PC-3 (cell line): ENCODE measurements around the gene SPR. TPM values are rescaled to one million over a fixed set of nuclear protein-coding genes. Genes with fewer than 3 reads are reported as not detected.

ENCODE experiments used
- ATAC-seq: fragments of 200-7000 bp; cut with Tn5 transposase; 2 replicates; pipeline ENCODE4 v1.9.1; 2020; ENCODE audit warnings: mild to moderate bottlenecking, moderate library complexity
- BruUV-seq: library from RNA; stranded (reverse); fragments of 400-500 nt; replicated peaks from 2 replicates; lab custom pipeline; 2021; lab: Mats Ljungman, UMichigan
- CTCF ChIA-PET: fragments of 300-600 bp; sonication (Branson Sonifier 250); formaldehyde crosslinking; loops from one replicate; lab custom pipeline; 2022; ENCODE audit warnings: antibody characterized with exemption; lab: Charles Lee
- POLR2A ChIA-PET: fragments of 300-600 bp; sonication (Branson Sonifier 250); formaldehyde crosslinking; loops from one replicate; lab custom pipeline; 2022; ENCODE audit warnings: antibody characterized with exemption; ENCODE audit not compliant: unreplicated experiment; lab: Charles Lee
- DNase-seq: peaks from one replicate; pipeline ENCODE4 v3.0.0-alpha.2; 2015
- H2AFZ ChIP-seq: fragments of 300-600 bp; sonication (generic); 2 replicates; pipeline ENCODE4 v1.6.0; 2016; ENCODE audit warnings: antibody characterized with exemption, low read length
- H3F3A ChIP-seq: fragments of 300-600 bp; sonication (generic); one replicate; pipeline ENCODE4 v1.6.0; 2017; ENCODE audit warnings: antibody characterized with exemption, low read length, control low read depth, mild to moderate bottlenecking; ENCODE audit not compliant: unreplicated experiment
- H3K27ac ChIP-seq: fragments of 300-600 bp; sonication (generic); 2 replicates; pipeline ENCODE4 v1.5.1; 2016; ENCODE audit warnings: mild to moderate bottlenecking, low read length
- H3K27me3 ChIP-seq: fragments of 300-600 bp; sonication (generic); 2 replicates; pipeline ENCODE4 v1.6.1; 2016; ENCODE audit warnings: low read length, mixed read lengths
- H3K36me3 ChIP-seq: fragments of 300-600 bp; sonication (generic); 2 replicates; pipeline ENCODE4 v1.6.1; 2016; ENCODE audit warnings: low read depth, mixed run types, low read length, mixed read lengths
- H3K4me1 ChIP-seq: fragments of 300-600 bp; sonication (generic); 2 replicates; pipeline ENCODE4 v1.5.1; 2016; ENCODE audit warnings: low read length; ENCODE audit not compliant: insufficient read depth
- H3K4me2 ChIP-seq: fragments of 300-600 bp; sonication (generic); 2 replicates; pipeline ENCODE4 v1.6.0; 2016; ENCODE audit warnings: low read length
- H3K4me3 ChIP-seq: fragments of 300-600 bp; sonication (generic); 2 replicates; pipeline ENCODE4 v1.5.1; 2016; ENCODE audit warnings: mild to moderate bottlenecking, low read length, mixed read lengths
- H3K79me2 ChIP-seq: fragments of 300-600 bp; sonication (generic); 2 replicates; pipeline ENCODE4 v1.6.1; 2017; ENCODE audit warnings: low read length, mixed read lengths
- H3K9ac ChIP-seq: fragments of 300-600 bp; sonication (generic); 2 replicates; pipeline ENCODE4 v1.6.0; 2016; ENCODE audit warnings: mild to moderate bottlenecking, low read length
- H3K9me2 ChIP-seq: fragments of 300-600 bp; sonication (generic); replicated peaks from 2 replicates; pipeline ENCODE4 v1.6.1; 2016; ENCODE audit warnings: mixed run types, low read length, mixed read lengths
- H3K9me3 ChIP-seq: fragments of 300-600 bp; sonication (generic); 2 replicates; pipeline ENCODE4 v1.6.1; 2016; ENCODE audit warnings: low read length, mixed read lengths
- H4K20me1 ChIP-seq: fragments of 300-600 bp; sonication (generic); 2 replicates; pipeline ENCODE4 v1.6.1; 2016; ENCODE audit warnings: low read length, mixed read lengths
- CTCF ChIP-seq: fragments of 300-600 bp; sonication (generic); conservative IDR thresholded peaks from 2 replicates; pipeline ENCODE4 v1.5.1; 2017; ENCODE audit warnings: antibody characterized with exemption, low read depth, mild to moderate bottlenecking, low read length
- EZH2 ChIP-seq: fragments of 300-600 bp; sonication (generic); IDR thresholded peaks from one replicate; pipeline ENCODE4 v1.6.1; 2017; ENCODE audit warnings: antibody characterized with exemption, mild to moderate bottlenecking, low read length; ENCODE audit not compliant: unreplicated experiment
- EZH2phosphoT487 ChIP-seq: fragments of 300-600 bp; sonication (generic); IDR thresholded peaks from 2 replicates; pipeline ENCODE4 v1.6.1; 2018; ENCODE audit warnings: mild to moderate bottlenecking, antibody characterized with exemption, low read length, borderline replicate concordance
- intact Hi-C: fragments of 100-400 bp; cut with micrococcal nuclease; formaldehyde crosslinking; loops from 2 replicates; pipeline ENCODE4 v1.9.0; 2023
- total RNA-seq: library from RNA; depleted of rRNA; stranded (reverse); fragments of >200 nt; gene quantifications from 2 replicates; pipeline ENCODE4 v1.2.3, GENCODE V29; 2014

SPR gene
- total RNA-seq, 1 experiment from 2014 or later, result 69.4 TPM

DNA sequence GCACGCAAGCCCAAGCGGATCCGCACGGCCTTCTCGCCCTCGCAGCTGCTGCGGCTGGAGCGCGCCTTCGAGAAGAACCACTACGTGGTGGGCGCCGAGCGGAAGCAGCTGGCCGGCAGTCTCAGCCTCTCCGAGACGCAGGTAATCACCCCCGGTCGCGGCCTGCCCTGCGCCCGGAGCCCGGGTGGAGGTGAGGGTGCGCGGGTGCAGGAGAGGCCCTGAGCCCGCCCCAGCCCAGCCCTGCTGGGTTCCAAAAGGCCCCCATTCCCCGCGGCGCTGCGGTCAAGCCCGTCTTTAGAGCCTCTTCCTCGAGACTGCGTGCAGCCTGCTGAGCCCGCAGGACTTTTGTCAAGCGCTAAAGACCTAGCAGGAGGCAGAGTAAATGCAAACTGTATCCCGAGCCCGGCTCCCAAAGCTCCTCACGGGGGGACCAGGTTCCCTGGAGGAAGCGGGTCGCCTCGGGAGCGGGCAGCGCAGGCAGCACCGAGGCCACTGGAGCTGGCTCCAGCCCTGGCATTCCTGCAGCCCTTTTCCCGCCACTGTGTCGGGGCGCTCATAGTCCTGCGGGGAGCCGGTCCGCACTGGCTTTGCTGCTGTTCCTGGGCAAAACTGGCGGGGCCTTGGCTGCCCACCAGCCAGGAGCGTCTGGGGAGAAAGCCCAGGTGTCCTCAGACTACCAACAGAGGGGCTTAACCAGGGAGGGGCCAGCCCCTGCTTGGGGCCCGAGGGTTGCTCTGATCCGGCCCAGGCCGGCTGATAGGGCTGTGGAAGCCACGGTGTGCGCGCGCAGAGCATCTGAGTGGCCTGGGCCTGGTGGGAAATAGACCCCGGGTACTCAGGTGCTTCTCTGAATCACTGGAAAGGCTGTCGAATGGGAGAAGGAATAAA is 37.4 kb downstream of the SPR start:
- ChIA-PET POLR2A (no interaction called here), CTCF (no interaction called here)
- H4K20me1 ChIP-seq, result no peaks in the 10 kb centered on the region
- no TSS peak for BruUV-seq
- intact Hi-C loops, result no loop called here
- H3K4me3 ChIP-seq, result no peak overlapping the region
- no peak overlapping the region for H3K4me2 ChIP-seq
- no peaks in the 10 kb centered on the region for H3K36me3 ChIP-seq
- no peaks in the 10 kb centered on the region for H3K9me2 ChIP-seq
- H3K27ac ChIP-seq, result no peak overlapping the region
- H2AFZ ChIP-seq, result no peak overlapping the region
- no peaks in the 10 kb centered on the region for H3K79me2 ChIP-seq
- DNase-seq, result no peak
- peaks cover 97% of the 10 kb centered on the region for H3K27me3 ChIP-seq
- H3K9me3 ChIP-seq, result no peaks in the 10 kb centered on the region
- H3K9ac ChIP-seq, result no peak overlapping the region
- H3F3A ChIP-seq, result no peaks in the 10 kb centered on the region
- H3K4me1 ChIP-seq, result no peaks in the 10 kb centered on the region
- ATAC-seq, result no peak
- no peak for TF ChIP-seq CTCF
- no peak for TF ChIP-seq EZH2
- no peak for TF ChIP-seq EZH2phosphoT487

DNA sequence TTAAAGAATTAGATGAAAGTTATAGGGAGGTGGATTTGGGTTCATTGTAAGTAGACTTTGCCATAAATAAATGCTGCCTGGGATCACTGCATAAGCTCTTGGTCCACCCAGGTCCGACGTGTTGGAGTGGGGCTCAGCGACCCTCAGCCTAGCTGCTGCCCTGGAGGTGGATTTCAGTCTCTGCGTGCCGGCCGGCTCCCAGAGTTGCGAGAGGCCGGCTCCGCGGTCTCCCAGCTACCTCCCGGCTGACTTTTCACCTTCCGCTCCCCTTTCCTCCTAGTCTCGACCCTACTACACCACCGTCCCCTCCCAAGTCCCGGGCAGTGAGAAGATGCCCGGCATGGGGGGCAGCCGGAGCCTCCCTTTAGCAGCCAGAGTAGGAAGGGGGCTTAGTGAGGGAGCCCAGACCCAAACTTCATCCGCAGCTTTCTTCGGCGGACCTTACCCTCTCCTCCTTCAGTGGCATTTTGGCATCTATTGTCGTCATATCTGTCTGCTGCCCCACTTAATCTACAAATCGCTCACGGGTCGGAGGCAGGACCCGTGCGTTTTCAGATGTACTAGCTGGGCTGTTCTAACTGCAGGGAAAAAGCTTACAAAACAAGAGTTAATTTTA is 38.2 kb downstream of the SPR start:
- BruUV-seq, result no TSS peak
- Histone ChIP-seq H2AFZ (no peak overlapping the region), H3K79me2 (no peaks in the 10 kb centered on the region), H3K9me2 (no peaks in the 10 kb centered on the region), H3K27me3 (peaks cover 92% of the 10 kb centered on the region), H3F3A (no peaks in the 10 kb centered on the region), H3K9me3 (no peaks in the 10 kb centered on the region), H3K4me1 (no peaks in the 10 kb centered on the region), H3K9ac (no peak overlapping the region), H4K20me1 (no peaks in the 10 kb centered on the region), H3K27ac (no peak overlapping the region), H3K4me2 (no peak overlapping the region), H3K4me3 (no peak overlapping the region), H3K36me3 (no peaks in the 10 kb centered on the region)
- ATAC-seq, result no peak
- CTCF ChIA-PET, result no interaction called here
- intact Hi-C loops, result no loop called here
- POLR2A ChIA-PET, result no interaction called here
- TF ChIP-seq EZH2phosphoT487, result no peak
- no peak for TF ChIP-seq EZH2
- TF ChIP-seq CTCF, result no peak
- no peak for DNase-seq

GRCh38 chr2:72926368-72926767 is 39.2 kb downstream of the SPR start:
- POLR2A ChIA-PET, result no interaction called here
- no TSS peak for BruUV-seq
- Histone ChIP-seq H2AFZ (no peak overlapping the region), H3K79me2 (no peaks in the 10 kb centered on the region), H3K27me3 (peaks cover 83% of the 10 kb centered on the region), H4K20me1 (no peaks in the 10 kb centered on the region), H3K27ac (no peak overlapping the region), H3K4me3 (no peak overlapping the region), H3K4me2 (no peak overlapping the region), H3K9me2 (no peaks in the 10 kb centered on the region), H3F3A (no peaks in the 10 kb centered on the region), H3K9ac (no peak overlapping the region), H3K9me3 (no peaks in the 10 kb centered on the region), H3K4me1 (peaks cover under 1% of the 10 kb centered on the region; the same call in 1 of the 2 replicates), H3K36me3 (no peaks in the 10 kb centered on the region)
- intact Hi-C loops, result no loop called here
- TF ChIP-seq EZH2phosphoT487 (no peak), EZH2 (peak; percentile 8), CTCF (no peak)
- DNase-seq (no peak), ATAC-seq (no peak)
- CTCF ChIA-PET, result interaction anchor here (1.0 kb wide), 1 partner anchor 33 kb away, joined by 5 read pairs; no protein-coding TSS in a partner anchor
